ENCODE measurements around the gene SLC2A1.
"Not testable (repeated sequence)": the region's sequence is repeated elsewhere in the genome, so short reads cannot be mapped to it uniquely, and the experiment has no call there.

Gene SLC2A1

DNA sequence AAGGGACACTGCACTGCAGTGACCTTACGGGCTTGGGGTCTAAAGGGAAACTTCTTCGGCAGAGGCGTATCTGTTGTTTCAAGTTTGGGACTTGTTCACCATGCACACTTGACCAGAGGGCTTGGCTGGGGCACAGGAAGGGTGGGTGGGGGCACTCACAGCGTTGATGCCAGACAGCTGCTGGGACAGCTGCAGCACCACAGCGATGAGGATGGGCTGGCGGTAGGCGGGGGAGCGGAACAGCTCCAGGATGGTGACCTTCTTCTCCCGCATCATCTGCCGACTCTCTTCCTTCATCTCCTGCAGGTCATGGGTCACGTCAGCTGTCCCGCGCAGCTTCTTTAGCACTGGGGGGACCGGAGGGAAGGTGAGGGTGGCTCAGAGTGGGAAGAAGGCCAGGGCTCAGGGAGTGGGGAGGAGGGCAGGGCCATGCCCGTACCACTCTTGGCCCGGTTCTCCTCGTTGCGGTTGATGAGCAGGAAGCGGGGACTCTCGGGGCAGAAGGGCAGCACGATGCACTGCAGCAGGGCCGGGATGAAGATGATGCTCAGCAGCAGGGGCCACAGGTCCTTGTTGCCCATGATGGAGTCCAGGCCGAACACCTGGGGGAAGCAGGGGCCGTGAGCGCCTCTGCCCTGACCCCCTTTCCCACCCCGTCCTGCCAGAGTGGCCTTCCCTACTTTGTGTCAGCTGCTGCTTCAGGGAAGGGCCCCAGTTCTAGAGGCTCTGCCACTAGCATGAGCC, 29.1 kb downstream of the SLC2A1 start:
- no peak for DNase-seq (ENCODE audit: low spot score)

DNA sequence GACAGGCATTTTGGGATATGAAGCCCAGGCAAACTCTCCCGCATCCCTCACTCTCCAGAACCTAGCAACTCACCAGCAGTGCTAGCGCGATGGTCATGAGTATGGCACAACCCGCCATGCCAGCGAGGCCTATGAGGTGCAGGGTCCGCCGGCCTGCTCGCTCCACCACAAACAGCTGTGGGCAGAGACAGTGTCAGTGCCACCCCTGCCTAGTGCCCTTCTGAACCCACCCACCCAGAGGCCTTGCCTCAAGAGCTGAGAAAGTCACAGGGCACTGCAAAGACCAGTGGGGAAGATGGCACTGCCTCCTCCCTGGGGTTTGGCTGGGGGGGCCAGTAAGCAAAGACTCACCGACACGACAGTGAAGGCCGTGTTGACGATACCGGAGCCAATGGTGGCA, 29.8 kb downstream of the SLC2A1 start:
- DNase-seq (ENCODE audit: low spot score), result no peak

DNA sequence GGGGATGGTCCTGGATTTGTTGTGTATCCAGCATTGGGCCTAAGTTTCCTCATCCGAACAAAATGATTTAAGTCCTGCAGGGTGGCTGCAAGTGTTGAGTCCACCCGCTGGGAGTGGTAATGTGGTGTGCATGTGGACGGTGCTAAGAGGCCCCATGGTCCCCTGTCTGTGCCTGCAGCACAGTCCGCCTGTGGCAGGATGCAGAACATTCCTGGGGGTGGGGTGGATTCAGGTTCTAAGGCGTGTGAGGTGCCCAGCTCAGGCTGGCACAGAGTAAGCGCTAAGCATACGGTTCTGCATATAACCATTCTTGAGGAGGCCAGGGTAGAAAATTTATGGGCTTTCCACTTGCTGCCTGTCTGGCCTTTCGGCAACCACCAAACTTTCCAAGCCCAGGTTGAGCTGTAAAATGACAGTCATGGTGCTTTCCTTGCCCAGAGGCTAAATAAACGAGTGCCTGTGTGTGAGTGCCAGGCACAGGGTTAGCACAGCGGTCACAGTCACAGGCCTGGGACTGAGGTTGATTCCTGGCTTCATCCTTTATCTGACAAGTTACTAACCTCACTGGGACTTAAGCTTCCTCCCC, 30.7 kb downstream of the SLC2A1 start:
- no peak for DNase-seq (ENCODE audit: low spot score)

DNA sequence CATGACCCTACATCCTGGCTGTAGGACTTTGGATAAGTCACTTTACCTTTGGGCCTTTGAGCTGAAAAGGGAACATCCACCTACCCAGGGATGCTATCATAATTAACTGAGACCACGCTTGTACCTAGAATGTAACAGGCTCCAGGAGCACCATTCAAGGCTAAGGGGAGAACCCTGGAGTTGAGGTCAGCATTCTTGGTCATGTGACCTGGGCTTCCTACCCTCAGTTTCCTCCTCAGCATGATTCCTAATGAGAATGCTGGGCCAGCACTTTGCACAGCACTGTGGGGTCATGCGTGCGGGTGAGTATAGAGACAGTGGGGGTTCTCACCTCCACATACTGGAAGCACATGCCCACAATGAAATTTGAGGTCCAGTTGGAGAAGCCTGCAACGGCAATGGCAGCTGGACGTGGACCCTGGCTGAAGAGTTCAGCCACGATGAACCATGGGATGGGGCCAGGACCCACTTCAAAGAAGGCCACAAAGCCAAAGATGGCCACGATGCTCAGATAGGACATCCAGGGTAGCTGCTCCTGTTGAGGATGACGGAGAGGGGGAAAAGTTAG, 31.3 kb downstream of the SLC2A1 start:
- no peak for DNase-seq (ENCODE audit: low spot score)

DNA sequence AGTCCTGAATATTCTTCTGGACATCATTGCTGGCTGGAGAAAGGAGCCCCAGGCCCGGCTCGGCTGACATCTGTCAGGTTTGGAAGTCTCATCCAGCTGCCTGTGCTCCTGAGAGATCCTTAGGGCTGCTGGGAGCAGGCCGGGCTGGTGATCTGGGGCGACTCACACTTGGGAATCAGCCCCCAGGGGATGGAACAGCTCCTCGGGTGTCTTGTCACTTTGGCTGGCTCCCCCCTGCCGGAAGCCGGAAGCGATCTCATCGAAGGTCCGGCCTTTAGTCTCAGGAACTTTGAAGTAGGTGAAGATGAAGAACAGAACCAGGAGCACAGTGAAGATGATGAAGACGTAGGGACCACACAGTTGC, 31.8 kb downstream of the SLC2A1 start:
- DNase-seq (ENCODE audit: low spot score), result no peak

DNA sequence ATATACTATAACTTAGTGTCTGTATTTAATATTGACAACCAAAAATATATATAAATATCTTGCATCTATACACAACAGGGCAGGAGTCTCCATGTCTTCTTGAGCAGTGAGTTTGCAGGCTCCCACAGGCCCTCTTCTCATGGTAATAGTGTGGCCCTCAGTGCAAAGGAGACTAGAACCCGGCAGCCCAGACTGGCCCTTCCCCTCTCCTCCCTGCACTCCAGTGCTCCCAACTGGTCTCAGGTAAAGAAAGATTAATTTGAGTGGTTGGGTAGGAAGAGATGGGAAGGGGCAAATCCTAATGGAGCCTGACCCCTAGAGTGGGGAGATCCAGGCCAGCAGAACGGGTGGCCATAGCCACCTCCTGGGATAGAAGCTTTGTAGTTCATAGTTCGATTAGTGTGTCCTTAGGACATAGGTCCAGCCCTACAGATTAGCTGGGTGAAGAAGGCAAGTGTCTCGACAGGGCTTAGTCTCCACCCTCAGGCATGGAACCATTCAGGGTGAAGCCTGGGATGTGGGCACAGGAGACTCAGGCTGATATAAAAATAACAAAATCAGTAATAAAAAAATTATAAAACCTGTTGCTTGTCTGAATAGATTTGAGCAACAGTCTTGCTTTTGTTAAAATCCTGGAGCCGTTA, 32.3 kb downstream of the SLC2A1 start:
- DNase-seq (ENCODE audit: low spot score), result no peak

DNA sequence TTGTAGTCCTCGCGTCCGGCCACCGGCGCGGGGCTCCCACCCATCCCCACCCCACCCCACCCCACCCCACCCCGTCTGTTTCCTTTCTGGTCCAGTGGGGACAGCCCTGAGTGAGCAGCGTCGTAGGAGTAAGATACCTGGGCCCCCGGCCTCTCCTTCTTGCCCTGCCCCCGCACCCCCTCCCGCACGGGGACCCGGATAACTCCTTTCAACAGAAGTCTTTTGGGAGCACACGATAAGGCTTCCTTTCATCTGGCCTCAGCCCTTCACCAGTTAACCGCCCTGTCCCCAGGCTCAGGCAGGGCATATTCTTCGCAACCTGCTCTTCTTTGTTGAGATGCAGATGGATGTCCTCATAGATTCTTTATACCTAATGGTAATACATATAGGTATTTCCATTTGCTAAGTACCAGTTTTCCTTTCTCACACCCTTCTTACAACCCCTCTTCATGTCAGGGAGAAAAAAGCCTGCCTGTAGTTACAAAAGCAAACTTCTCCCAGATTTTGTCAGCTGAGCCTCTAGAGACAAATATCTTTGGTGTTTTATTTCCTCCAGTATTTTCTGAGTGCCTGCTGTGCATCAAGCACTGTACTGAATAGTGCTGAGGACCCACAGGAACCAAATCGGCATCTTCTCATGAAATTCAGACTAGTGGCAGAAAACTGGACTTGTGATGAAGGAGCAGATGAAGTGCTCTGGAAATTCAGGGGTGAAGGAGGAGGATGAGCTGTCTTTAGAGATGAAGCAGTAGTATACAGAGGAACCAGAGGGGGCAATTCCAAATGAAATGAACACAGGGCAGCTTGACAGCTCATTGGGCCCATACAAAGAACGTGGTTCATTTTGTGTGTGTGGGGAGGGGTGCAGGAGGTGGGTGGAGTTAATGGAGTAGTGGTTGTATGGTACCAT, 33.6 kb downstream of the SLC2A1 start:
- DNase-seq (ENCODE audit: low spot score), result no peak

DNA sequence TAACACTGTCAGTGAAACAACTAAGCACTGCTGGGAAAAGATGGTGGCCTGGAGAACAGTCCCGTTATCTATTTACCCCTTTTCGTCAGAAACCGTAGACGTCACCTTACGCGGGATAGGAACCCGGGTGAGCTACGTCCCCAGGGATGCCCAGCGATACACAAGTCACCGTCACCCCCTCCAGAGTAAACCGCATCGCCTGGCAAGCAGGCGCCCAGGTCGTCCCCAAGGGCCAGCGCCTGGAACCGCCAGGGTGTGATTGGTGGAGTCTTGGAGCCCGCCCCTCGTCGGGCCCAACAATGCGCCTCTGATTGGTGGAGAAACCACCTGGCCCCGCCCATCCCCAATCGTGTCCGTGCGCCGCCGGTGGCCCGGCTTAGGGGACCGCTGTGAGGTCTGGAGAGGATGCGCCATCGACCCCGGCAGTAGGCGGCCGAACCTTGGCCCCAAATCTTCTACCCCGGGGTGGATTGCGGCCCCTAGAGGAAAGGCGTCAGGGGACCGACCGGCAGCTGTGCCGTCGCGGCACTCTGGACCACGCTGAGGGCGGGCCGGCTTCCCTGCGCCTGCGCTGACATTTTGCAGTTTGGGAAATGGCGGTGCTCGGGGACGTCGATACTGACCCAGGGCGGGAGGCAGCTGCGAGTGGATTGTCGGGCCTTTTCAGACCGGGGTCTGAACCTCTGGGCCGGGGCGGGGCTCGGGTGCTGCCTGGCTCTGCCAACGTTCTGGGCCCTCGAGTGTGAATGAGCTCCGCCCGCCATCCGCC, 34.4 kb downstream of the SLC2A1 start:
- peak; percentile 88 for DNase-seq (ENCODE audit: low spot score)

DNA sequence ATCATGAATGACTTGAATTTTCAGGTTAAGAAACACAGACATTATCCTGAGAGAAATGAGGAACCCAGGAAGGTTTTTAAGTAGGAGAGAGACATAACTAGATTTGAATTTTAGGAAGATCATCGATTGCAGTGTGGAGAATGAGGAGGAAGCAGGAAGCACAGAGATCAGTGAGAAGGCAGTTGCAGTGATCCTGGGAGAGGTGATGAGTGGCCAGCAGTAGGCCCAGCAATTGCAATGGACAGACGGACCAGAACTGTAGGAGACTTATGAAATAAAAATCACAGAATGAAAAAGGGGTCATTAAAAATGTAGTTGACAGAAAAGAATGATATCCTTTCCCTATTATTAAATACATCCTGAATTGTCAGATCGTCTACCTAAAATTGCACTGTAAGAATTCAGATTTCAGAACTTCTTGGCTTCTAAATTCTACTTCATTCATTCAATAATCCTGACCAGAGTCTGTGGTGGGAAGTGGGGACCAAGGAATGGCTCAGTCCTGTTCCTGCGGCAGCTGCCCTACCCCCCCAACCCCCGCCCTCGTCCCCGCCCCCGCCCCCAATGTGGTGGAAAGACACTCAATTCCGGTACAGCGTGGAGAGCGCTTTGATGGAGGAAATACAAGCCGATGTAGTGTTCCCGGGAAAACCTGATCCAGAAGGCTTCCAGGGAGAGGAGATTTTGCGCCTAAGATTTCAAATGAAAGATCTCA, 35.1 kb downstream of the SLC2A1 start:
- DNase-seq (ENCODE audit: low spot score), result no peak

DNA sequence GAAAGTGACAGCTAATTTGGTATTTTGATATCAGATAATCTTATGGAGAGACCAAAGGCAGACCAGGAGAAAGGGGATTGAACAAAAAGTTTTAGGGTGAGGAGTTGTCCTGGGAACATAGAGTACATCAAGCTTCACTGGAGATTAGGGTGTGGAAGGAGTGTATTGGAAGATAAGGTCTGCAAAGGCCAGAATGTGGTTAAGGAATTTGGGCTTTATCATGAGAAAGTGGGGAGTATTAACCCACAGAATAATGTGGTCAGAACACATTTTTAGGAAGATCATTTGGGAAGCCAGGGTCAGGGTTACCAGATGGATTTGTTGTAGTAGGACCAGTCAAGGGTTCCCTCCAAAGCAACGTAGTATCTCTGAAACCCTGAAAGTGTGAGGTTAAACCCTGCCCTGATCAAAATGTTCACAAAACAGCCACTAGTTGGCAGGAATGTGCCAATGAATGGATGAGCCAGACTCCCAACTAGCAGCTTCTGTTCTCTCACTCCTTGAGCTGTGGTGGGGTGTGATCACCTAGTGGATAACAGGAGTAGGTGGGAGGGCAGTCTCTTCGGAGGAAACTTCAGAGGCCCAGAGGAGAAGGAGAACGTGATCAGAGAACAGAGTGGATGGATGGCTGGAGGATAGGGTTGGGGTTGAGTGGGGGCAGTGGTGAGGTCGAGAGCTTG, 35.8 kb downstream of the SLC2A1 start:
- peak; percentile 62 for DNase-seq (ENCODE audit: low spot score)

DNA sequence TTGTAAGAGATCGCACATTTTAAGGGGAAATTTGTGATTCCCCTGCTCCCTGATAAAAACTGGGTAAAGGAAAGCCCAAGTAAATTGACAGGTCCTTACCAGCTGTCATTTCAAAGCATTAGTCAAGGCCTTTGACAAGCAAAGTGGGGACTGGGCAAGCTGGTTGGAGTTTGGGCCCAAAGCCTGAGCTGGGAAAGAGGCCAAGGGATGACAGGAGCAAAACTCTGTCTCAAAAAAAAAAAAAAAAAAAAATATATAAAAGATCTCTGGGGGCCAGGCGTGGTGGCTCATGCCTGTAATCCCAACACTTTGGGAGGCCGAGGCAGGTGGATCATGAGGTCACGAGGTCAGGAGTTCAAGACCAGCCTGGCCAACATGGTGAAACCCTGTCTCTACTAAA, 36.9 kb downstream of the SLC2A1 start:
- no peak for DNase-seq (ENCODE audit: low spot score)

DNA sequence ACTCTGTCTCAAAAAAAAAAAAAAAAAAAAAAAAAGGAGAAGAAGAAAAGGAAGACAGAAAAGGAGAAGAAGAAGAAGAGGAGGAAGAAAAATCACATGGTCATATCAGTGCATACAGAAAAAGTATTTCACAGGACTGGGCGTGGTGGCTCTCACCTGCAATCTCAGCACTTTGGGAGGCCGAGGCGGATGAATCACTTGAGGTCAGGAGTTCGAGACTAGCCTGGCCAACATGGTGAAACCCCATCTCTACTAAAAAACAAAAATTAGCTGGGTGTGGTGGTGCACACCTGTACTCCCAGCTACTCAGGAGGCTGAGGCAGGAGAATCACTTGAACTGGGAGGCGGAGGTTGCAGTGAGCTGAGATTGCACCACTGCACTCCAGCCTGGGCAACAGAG, 39.0 kb downstream of the SLC2A1 start:
- DNase-seq (ENCODE audit: low spot score), result not testable (repeated sequence)

DNA sequence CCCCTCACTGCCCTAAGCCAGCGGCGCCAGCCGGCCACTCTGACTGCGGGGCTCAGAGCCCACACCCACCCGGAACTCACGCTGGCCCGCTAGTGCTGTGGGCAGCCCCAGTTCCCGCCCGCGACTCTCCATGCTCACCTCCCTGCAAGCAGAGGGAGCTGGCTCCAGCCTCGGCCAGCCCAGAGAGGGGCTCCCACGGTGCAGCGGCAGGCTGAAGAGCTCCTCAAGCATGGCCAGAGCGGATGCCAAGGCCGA, 41.5 kb downstream of the SLC2A1 start:
- DNase-seq (ENCODE audit: low spot score), result no peak

DNA sequence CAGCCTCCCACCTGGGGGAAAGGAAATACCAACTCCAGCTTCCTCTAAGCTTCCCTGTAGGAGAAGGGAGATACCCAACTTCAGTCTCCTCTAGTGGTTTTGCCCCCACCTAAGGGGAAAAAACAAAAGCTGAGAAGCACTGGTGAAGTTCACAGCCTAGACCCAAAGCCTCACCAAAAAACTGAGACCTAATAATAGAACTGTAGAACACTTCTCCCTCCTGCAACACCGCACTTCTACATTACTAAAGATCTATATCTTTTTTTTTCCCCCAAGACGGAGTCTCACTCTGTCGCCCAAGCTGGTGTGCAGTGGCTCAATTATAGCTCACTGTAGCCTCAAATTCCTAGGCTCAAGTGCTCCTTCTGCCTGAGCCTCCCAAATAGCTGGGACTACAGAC, 43.2 kb downstream of the SLC2A1 start:
- DNase-seq (ENCODE audit: low spot score), result no peak

DNA sequence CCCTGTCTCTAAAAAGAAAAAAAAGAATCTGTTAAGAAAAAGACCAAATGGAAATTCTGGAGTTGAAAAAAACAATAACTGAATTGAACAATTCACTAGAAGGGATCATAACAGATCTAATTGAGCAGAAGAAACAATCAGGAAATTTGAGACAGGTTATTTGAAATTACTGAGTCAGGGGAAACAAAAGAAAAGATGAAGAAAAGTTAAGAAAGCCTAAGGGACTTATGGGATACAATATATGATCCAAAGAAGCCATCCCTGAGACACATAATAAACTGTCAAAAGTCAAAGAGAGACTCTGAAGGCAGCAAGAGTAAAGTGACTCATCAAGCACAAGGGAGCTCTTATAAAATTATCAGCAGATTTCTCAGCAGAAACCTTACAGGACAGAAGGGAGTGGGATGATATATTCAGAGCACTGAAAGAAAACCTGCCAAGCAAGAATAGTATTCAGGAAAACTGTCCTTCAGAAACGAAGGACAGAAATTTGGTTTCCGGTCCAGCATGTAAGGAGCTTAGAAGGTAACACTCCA, 44.5 kb downstream of the SLC2A1 start:
- no peak for DNase-seq (ENCODE audit: low spot score)

DNA sequence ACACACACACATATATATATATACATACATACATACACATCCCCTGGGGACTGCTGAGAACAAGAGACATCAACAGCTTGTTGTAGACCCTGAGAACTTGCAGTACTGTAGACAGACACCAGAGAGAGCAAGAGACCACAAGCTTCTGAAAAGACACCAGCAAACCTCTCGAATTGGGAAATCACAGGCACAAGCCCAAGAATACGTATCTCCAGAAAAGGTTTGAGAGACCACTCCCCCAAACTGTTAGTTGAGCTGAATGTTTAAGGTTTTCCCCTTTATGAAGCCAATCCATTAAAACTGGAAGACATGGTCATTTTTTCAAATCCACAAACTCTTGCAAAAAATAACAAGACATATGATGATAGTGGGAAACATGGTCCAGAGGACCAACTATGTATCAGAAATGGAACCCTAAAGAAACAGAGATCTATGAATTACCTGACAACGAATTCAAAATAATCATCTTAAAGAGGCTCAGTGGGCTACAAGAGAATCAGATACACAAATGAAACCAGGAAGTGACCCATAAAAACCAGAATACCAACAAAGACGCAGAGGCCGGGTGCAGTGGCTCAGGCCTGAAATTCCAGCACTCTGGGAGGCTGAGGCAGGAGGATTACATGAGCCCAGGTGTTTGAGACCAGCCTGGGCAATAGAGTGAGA, 45.1 kb downstream of the SLC2A1 start:
- peak; percentile 62 for DNase-seq (ENCODE audit: low spot score)

DNA sequence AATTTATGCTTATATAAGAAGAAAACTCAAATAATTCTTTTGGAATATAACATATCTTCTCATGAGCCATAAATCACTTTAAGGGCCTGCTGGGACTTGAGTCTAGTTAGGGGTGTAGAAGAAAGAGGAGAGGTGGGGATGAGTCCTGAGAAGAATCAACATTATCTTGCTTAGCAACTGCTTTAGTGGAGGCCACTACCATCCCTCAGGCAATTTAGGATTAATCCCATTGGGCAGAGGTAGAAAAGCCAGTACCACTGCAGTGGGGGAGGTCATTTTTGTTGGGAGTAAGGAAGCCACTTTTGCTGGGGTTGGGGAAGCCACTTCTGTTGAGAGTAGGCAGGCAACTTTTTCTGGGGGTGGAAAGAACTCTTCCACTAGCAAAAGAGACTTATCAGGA, 47.7 kb downstream of the SLC2A1 start:
- DNase-seq (ENCODE audit: low spot score), result no peak

DNA sequence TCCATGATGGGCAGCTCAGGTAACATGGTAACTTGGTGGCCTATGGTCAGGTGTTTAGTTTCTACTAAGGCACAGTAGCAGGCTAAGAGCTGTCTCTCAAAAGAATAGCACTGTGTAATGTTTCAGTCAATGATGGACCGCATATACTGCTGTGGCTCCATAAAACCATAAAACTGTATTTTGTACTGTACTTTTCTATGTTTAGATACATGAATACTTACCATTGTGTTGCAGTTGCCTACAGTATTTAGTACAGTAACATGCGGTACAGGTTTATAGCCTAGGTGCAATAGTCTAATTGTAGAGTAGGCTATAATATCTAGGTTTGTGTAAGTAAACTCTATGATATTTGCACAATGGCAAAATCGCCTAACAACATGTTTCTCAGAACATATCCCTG, 50.6 kb downstream of the SLC2A1 start:
- DNase-seq (ENCODE audit: low spot score), result no peak

DNA sequence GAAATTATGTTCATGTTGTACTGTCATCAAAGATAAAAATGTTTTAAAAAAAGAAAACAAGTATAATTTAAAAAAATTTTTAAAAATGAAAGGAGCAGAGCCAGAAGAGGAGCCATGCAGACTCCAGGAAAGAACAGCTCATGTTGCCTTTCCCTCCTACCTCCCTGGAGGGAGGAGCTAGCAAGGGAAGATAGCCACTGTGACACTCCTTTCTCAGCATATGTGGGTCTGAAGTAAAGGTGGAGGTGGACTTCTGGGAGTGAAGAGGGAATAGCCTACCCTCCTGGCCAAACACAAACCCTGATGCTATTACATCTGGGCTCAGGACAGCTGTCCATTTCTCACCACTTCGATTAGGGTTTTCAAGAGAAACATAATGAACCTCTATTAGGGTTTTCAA, 54.2 kb downstream of the SLC2A1 start:
- no peak for DNase-seq (ENCODE audit: low spot score)

DNA sequence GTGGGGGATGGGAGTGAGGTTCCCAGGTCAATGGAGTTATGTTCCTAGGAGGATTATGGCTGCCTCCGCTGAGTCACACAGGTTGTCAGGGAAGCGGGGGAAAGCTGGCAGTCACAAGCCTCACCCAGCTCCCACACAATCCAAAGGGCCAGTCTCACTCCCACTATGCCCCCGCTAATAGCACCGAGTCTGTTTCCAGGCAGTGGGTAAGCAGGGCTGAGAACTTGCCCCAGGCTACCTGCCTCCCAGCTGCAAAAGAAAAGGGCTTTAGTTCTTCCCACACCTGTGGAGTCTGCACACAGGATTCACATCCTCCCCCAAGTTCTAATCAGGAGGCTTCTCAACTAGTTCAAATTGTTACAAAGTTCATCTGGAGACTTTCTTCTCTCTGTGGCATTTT, 58.7 kb downstream of the SLC2A1 start:
- DNase-seq (ENCODE audit: low spot score), result not testable (repeated sequence)
